SK-N-SH (cell line): ENCODE data around the gene HLA-DQB2.

Experiments
- CTCF ChIP-seq: fragments of 200-600 bp; sonication (generic); IDR thresholded peaks from 2 replicates; pipeline ENCODE4 v1.6.1; 2017; ENCODE audit warnings: antibody characterized with exemption, mild to moderate bottlenecking, moderate library complexity
- ELF1 ChIP-seq: IDR thresholded peaks from 2 replicates; pipeline ENCODE4 v1.4.0; 2012
- EP300 ChIP-seq, 2 experiments: IDR thresholded peaks; 2 replicates each; pipeline versions ENCODE4 v1.4.0 to v1.6.1; 2012; ENCODE audit warnings: borderline replicate concordance in 1 of 2, low read depth in 1 of 2, low read length in 1 of 2
- EZH2phosphoT487 ChIP-seq: fragments of 200-600 bp; sonication (generic); IDR thresholded peaks from 2 replicates; pipeline ENCODE4 v1.6.1; 2017; ENCODE audit warnings: low read depth, mixed run types, mild to moderate bottlenecking, antibody characterized with exemption, moderate library complexity, borderline replicate concordance
- GABPA ChIP-seq: IDR thresholded peaks from 2 replicates; pipeline ENCODE4 v1.4.0; 2012; ENCODE audit warnings: low read depth, mild to moderate bottlenecking
- NRF1 ChIP-seq: IDR thresholded peaks from 2 replicates; pipeline ENCODE4 v1.6.1; 2012; ENCODE audit warnings: low read depth, mild to moderate bottlenecking, low read length
- POLR2AphosphoS5 ChIP-seq: IDR thresholded peaks from 2 replicates; pipeline ENCODE4 v1.6.1; 2012; ENCODE audit warnings: low read depth, low read length
- REST ChIP-seq: IDR thresholded peaks from 2 replicates; pipeline ENCODE4 v1.6.1; 2012; ENCODE audit warnings: mild to moderate bottlenecking, low read depth, low read length, moderate library complexity
- RFX5 ChIP-seq: IDR thresholded peaks from 2 replicates; pipeline ENCODE4 v1.6.1; 2012; ENCODE audit warnings: mild to moderate bottlenecking, improper control_type of control experiment, low read length
- SIN3A ChIP-seq: IDR thresholded peaks from 2 replicates; pipeline ENCODE4 v1.6.1; 2012; ENCODE audit warnings: low read depth, mild to moderate bottlenecking, low read length, moderate library complexity, borderline replicate concordance
- SMC3 ChIP-seq: IDR thresholded peaks from 2 replicates; pipeline ENCODE4 v1.6.1; 2012; ENCODE audit warnings: low read depth, low read length, improper control_type of control experiment

- TF ChIP-seq SIN3A = no peak
- no peak for TF ChIP-seq REST
- no peak for TF ChIP-seq ELF1
- TF ChIP-seq GABPA = no peak
- TF ChIP-seq CTCF = no peak
- no peak for TF ChIP-seq EZH2phosphoT487
- TF ChIP-seq NRF1 = no peak
- TF ChIP-seq POLR2AphosphoS5 = no peak
- TF ChIP-seq EP300 (IDR thresholded peaks at IDR 0.05; ENCODE audit: borderline replicate concordance in 1 of 2, low read depth in 1 of 2, low read length in 1 of 2) = no peak
- no peak for TF ChIP-seq SMC3
- no peak for TF ChIP-seq RFX5
Measured at GRCh38 chr6:32772656-32773055, 9.3 kb upstream of the HLA-DQB2 start.
